DMS79 (cell line): ENCODE results near the gene DPP8.

Source experiments
- DNase-seq: peaks from one replicate; lab custom pipeline; 2025; lab: John Stamatoyannopoulos, UW

DPP8 gene

DNA sequence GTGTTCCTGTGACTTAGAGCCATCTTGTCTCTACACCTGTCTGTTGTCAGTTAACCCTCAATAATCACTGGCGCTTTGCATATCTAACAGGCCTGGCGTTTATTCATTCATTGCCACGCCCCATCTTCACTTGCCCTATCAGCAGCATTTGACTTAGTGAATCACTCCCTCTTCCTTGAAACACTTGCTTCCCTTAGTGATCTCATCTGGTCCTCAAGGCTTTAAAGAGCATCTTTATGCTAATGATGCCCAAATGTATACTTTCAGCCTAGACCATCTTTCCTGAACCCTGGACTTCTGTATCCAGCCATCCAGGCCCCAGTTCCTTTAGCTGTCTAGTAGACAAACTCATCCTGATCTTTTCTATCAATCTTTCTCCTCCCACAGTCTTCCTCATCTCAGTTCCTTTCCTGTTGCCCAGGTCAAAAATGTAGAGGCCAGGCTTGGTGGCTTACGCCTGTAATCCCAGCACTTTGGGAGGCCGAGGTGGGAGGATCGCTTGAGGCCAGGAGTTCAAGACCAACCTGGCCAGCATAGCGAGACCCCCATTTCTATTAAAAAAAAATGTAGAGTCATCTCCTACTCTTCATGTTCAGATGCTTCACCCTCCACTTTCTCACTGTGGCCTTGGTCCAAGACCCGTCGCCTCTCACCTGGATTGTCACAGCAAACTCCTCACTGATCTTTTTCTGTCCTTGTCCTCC, 93.4 kb downstream of the DPP8 start:
- DNase-seq = no peak

DNA sequence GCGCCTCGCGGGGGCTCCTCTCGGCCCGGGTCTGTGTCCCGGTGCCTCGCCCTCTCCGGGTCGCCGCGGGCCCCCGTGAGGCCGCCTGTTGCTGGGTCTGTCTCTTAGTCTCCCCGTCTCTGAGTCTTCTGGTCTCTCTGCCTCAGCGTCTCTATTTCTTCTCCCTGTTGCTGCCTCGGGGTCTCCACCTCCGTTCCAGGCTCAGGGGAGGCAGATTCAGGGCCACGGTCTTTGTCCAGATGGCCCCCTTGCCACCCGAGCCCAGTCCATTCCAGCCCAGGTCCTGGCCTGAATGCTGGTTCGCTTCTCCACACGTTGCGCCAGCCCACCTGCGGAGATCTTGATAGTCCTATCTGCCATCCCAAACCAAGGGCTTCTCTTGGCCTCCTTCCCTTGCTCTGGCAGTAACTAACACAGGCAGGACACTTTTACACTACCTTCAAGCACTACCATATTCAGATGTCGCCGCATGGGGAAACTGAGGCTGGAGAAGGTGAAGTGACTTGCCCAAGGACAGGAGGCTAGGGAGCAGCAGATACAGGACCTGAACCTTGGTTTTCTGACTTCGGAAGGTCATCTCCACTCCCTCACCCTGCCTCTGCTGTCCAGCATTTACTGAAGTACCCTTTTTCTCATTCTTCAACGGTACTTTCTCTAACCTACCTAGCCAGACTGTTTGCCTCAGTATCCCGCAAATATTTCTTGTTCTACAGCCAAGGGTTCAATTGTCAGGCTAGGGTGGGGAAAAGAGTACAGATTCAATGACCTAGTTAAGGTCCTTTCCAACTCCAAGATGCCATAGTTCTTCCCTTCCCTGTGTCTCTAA, 94.1 kb downstream of the DPP8 start:
- no peak for DNase-seq

DNA sequence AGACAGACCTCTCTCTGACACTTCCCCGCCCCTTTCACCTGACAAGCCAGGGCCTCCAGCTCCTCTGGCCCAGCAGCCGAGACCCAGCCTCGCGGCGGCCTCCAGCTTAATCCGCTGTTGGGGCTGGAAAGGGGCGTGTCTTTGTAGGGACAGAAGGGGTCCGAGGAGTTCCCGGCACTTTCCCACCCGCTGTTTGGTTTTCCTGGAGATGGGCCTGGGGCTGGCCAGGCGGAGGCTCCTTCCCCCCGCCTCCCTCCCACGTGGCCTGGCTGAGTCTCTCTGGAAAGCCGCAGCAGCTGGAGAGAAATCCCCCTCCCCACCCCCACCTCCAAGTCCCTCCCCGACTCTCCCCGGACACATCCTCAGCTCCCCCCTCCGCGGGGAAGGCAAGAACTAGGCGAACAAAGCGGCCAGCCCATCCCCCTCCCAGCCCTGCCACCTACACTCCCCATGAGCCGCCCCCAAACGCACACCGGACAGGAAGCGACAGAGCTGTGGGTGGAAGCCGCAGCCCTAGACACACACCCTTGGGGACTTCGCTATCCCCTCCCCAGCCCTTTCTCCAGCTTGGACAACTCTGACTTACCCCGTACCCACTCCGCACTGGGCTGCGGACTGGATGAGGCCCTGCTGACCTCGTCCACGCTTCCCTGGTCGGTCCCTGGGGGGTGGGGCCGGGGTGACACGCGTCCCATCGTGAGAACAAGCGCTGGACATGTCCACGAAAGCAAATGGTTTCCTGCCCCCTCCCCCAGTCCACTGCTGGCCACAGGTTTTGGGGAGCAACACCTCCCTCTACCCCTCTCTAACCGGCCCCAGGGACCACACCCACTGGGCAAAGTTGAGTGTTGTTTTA, 95.9 kb downstream of the DPP8 start:
- DNase-seq = no peak

DNA sequence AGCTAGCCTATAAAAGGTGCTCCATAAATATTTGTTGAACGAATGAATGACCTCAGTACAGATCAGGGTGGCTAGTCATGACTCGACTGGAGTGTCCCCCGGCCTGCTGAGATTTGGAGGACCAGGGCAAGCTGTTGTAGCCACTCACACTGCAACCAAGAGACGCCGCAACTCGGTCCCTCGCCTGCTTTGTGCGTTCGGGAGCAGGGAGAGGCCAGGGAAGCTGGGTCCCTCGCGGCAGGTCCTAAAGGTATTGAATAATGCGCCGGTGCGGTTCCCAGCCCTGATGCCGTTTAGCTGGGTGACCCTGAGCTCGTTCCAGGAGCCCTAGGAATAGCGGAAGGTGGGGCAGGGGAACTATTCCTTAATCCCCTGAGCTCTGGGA, 96.5 kb downstream of the DPP8 start:
- no peak for DNase-seq

DNA sequence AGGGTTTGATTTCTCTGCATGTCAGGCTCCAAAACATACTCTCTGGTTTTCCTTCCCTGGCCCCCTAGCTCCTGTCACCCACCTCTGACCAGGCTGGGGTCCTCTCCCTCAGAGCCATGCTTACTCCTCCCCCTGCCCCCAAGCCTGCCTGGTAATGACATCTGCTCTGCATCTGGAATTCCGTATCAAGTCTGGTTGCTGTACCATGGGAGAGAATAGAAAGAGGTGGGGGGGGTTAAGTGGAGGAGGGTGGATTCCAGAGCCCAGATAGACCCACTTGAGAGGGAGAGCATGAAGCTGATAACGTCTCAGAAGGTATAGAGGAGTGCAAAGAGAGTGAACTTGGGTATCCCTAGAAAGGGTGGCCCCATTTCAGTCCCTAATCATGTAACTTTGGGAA, 98.9 kb downstream of the DPP8 start:
- DNase-seq = no peak

DNA sequence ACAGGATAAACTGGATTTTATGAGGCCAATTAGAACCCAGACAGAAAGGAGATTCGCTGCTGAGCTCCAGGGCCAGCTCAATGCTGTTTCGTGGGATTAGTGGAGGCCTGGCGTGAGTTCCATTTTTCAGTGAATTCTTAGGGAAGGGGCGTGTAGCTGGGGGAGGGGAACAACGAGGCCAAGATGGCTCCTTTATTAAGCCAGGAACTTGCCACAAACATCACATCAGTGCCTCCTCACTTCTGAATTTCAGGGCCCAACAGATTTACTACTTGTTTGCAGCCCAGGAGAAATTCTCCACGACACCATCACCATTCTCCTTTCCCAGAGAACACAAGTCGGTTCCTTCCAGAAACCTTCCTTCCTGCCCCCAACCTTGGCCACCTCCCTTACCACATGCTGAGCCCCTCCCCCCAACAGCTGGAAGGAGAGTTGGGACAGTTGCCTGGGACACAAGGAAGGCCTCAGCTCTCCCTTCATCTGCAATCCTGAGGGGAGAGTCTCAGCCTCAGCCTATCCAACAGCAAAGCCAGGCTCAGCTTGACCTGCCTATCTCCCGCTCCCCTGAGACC, 100.6 kb downstream of the DPP8 start:
- no peak for DNase-seq

DNA sequence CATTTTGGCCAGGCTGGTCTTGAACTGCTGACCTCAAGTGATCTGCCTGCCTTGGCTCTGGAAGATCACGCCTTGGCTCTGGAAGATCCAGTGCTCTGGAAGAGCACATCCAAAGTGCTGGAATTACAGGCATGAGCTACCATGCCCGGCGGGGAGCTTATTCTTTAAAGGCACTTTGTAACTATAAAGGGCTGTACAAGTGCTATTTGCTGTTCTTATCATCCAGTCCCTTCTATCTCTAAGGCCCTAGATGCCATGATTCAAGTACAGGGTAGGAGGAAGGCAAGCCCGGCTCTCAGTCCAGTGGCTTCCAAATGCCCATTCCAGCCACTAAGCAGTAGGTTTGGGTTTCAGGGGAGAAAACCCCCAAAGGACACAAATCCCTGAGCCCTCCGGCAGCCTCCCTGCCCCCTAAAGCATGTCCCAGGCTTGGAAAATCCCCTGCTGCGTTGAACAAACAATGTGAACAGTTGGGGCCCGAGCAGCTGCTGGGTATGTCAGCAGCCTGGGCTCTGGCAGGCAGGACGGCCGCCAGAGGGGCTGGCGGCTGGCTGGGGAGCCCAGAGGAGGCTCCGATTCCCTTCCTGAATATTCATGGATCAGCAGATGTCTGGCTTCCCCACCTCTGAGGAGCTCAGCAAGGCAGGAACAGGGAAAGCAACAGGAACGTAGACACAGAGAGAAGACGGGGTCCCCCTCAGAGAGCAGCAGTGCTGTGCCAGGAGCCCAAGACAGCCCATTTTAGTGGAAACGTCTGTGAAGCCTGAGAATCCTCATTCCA, 102.5 kb downstream of the DPP8 start:
- DNase-seq = peak; percentile 36

DNA sequence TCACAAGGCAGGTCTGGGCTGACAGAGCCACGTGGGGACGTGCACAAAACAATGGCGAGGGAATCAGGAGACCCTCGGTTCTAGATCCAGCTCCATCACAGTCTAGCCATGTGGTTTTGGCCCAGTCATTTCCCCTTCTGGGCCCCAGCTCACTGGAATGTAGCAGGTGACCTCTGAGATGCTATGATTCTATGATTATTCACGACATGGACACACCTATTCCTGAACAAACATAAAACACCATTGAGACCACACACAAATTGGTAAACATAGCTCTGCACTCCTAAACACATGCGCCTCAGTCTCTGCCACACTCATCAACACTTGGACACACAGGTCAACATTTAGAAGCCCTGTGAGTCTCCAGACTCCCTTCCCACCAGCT, 103.7 kb downstream of the DPP8 start:
- DNase-seq = no peak

DNA sequence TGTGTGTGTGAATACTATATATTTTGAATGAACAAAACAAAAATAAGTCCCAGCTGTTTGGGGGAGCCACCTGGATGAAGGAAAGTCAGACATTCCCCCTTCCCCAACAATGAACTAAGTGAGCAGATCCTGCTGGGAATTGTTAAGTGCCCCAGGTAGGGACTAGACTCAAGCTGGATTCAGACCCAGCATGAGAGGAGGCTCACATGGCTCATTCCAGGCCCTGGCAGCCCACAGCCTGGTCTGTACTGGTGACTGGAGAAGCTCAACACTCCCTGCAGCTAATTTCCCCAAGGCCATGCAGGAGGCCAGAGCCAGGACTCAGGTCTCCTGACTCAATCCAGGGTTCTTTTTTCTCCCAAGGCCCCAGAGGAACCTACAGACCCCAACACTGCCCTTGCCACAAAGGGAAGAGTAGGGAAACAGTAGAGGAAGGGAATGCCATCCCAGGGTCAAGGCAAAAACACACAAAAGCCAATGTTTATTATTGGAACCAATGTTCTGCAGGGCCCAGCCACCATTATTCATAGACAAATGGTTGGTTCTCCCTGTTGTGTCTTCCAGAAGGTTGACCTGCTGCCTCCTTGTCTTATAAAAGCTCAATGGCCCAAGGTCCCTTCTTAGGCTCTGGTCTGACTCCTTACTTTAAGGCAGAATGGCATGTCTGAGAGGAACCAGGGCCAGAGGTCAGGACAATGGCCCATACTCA, 104.3 kb downstream of the DPP8 start:
- DNase-seq = no peak

DNA sequence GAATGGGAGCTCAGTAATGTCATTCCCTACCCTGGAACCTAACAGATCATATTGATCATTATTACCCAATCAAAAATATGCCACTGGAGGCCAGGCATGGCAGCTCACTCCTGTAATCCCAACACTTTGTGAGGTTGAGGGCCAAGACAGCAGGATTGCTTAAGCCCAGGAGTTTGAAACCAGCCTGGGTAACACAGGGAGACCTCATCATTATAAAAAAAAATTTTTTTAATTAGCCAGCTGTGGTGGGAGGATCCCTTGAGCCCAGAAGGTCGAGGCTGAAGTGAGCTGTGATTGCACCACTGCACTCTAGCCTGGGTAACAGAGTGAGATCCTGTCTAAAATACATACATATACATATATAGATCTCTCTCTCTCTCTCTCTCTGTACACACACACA, 104.9 kb downstream of the DPP8 start:
- DNase-seq = no peak

DNA sequence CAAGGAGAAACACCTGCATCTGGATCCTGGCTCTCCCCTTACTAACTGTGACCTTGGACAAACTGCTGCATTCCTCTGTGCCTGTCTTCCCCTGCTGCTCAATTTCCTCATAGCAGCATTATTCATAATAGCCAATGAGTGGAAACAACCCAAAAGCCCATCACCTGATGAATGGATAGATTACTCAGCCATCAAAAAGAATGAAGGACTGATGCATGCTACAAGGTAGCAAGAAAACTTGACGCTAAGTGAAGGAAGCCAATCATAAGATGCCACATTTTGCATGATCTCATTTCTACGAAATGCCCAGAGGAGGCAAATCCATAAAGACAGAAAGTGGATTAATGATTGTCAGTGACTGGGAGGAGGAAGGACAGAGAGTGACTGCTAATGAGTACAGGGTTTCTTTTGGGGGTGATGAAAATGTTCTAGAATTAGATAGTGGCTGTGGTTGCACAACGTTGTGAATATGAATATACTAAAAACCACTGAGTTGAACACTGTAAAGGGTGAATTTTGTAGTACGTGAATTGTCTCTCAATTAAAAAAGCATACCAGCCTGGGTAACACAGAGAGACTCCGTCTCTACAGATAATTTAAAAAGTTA, 105.9 kb downstream of the DPP8 start:
- no peak for DNase-seq

DNA sequence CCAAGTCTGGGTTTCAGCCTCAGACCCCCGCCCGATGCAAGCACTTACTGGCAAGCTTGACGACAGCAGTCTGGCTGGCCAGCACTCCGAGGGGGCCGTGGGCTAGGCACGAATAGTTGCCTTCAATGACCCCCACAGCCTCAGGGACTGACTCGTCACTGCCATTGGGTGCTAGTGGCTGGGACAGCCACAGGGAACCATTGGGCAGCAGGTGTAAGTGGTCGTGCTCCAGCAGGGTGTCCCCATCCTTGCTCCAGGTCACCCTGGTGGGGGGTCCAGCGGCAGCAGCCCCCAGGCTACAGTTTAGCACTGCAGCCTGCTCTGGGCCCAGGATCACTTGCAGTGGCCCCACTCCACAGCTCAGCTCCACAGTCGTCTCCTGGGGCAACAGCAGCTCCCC, 106.5 kb downstream of the DPP8 start:
- DNase-seq = no peak

DNA sequence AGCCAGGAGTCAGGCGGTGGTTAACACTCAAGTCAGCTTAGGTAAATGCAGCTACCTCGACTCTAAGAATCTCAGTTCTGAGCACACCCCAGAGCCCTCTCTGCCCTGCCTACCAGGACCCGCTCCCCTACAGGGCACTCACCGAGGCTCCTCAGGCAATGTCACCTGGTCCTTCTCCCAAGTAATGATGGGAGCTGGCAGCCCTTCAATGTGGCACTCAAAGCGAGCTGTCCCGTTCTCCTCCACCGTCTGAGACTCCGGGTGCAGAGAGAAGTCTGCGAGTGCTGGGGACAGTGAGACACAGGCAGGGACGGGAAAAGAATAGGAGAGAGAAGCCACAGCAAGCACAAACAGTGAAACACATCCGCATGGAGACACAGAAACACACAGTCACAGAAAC, 107.5 kb downstream of the DPP8 start:
- no peak for DNase-seq

DNA sequence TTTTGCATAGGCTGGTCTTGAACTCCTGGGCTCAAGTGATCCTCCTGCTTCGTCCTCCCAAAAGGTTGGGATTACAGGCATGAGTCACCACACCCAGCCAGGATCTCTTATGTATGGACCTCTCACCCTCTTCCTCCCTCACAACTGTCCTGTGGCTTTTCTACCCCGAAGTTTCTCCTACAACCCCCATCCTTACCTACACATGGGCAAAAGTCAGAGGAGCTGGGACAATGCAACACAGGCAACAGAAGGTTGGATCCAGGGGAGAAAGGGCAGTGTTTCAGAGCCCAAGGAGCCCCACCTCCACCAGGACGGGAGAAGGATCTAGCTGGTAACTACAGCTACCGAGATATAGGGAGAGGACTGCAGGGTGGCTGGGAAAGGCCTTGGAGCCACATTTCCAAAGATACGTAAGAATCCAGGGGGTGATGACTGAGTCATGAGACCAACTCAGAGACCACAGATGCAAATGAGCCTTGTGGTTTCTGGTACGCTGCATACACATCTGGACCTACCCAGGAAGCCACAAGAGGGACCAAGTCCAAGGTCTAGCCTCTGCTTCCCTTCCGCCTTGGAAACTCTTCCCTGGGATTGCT, 108.4 kb downstream of the DPP8 start:
- DNase-seq = no peak

DNA sequence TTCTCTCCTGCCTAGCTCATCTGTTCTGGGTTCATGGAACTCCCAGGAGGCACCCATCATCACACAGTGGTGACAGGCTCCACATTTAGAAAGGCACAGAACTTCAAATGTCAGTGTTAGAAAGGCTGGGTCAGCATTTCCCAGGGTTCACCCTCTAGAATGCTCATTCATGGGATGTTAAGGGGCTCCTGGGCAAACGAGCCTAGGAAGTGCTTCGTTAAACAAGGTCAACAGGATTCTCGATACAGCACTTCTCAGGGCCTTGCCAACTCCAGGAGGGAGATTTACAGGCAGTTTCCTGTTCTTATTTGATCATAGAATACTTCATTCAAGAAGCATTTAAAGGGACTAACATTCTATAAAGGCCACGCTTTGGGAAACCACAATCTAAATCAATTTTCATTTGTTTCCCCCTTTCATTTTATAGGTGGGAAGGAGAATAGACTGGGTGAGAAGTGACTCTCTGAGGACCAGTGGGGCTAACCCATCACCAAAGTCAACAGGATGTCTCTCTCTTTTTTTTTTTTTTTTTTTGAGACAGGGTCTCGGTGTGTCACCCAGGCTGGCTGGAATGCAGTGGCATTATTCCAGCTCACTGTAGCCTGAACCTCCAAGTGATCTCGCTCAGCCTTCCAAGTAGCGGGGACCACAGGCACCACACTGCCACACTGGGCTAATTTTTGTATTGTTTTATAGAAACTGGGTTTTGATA, 109.0 kb downstream of the DPP8 start:
- no peak for DNase-seq

DNA sequence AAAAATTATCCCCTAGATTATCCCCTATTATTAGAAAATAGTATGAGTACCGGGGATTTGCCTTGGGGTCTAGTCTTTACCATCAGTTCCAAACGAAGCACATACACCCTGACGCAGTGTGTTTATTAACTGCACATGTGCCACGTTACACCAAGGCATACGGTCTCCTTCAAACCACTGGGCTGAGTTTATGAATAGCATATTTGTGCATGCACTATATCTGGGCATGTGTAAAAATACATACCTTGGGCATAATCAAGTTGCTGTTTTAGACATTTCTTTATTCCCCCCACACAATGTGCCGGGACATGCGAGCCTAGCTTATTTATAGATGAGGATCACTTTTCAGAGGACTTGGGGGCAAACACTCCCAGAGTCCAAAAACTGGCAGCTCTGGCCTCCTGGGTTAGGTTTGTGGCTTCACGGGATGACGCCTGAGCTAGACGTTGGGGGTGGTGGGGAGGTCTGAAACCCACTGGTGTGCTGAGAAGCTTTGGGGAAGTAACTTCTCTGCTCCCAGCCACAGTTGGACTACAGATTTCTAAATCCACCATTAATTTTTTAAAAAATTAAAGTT, 111.0 kb downstream of the DPP8 start:
- DNase-seq = no peak

DNA sequence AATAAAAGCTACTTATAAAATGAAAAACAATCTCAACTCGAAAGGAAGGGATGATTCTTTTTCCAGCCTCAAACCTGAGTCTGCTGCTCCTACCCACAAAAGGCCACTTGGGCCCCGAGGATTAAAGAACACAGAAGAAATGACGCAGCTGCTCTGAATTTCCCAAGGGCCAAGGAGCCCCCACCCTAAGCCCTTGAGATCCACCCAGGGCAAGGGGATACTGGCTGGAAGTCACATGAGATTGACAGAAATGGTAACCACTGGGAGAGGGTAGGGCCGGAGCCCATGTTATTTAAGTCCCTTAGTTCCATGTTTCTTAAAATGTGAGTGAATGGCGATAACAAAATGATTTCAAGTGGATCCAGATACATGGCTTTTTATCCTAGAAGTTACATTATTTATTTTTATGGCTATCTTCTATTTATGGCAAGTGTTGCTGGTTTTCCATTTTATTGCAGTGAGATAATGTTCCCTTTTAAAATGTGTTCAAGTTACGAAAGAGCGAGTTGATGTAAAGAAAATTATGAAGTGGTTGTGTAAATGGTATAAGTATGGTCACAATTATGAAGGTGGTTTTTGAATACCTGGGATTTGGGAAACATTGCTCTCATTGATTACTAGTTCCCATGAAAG, 111.6 kb downstream of the DPP8 start:
- DNase-seq = no peak

DNA sequence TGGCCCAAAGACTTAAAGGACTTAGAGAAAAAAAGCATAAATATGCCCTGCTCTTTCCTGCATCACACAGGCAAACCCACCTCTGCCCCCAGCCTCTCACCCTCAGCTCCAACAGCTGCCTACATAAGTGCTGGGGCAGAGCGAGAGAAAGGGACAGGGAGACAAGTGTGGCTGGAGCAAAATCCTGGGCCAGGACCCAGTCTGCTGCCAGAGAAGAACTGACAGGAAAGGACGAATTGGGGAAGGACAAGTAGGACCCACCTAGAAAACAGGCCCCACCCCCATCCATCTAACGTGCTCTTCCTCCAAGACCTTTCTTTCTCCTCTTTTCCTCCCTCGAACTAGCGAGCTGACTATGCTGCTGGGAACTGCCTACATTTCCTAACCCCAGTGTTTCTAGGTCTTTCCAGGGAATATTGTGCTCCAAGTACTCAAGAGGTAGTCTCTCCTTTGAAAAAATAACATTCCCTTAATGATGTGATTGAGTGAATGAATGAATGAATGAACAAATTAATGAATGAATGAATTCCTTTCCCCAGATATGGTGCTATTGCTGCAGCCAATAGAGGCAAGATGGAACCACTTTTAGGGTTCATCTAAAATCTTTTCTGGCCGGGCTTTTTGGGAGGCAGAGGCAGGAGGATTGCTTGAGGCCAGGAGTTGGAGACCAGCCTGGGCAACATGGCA, 113.2 kb downstream of the DPP8 start:
- no peak for DNase-seq
